Endodermal cell (in vitro differentiated cells): ENCODE data around the gene CD59. TPM values are rescaled to one million over a fixed set of nuclear protein-coding genes. Genes with fewer than 3 reads are reported as not detected.

Experiments used
- DNase-seq: peaks from one replicate; pipeline ENCODE4 v3.0.0-alpha.2; 2017
- H3K27ac ChIP-seq: 2 replicates; pipeline ENCODE4 v1.5.1; 2013; ENCODE audit warnings: mild to moderate bottlenecking, low read depth, low read length, moderate library complexity
- H3K27me3 ChIP-seq: 2 replicates; pipeline ENCODE4 v1.6.1; 2013; ENCODE audit warnings: mild to moderate bottlenecking, low read length, moderate library complexity; ENCODE audit not compliant: insufficient read depth, control insufficient read depth, poor library complexity, severe bottlenecking
- H3K36me3 ChIP-seq: 2 replicates; pipeline ENCODE4 v1.7.0; 2013; ENCODE audit warnings: mild to moderate bottlenecking, low read length, moderate library complexity; ENCODE audit not compliant: control insufficient read depth, insufficient read depth
- H3K4me1 ChIP-seq: one replicate; pipeline ENCODE4 v1.7.0; 2013; ENCODE audit warnings: low read length; ENCODE audit not compliant: control insufficient read depth, insufficient read depth
- H3K4me3 ChIP-seq: 2 replicates; pipeline ENCODE4 v1.5.1; 2013; ENCODE audit warnings: mild to moderate bottlenecking, low read length, moderate library complexity
- H3K9ac ChIP-seq: 2 replicates; pipeline ENCODE4 v1.6.1; 2013; ENCODE audit warnings: mild to moderate bottlenecking, low read length, moderate library complexity; ENCODE audit not compliant: poor library complexity, severe bottlenecking; ENCODE audit errors: extremely low read depth
- H3K9me3 ChIP-seq: 2 replicates; pipeline ENCODE4 v1.6.1; 2013; ENCODE audit warnings: mild to moderate bottlenecking, low read length, moderate library complexity; ENCODE audit not compliant: control insufficient read depth
- H3K27ac Mint-ChIP-seq: 2 replicates; pipeline ENCODE4 v1.8.0; 2020; ENCODE audit warnings: mixed read lengths
- H3K27me3 Mint-ChIP-seq: 2 replicates; pipeline ENCODE4 v1.8.0; 2021; ENCODE audit warnings: mild to moderate bottlenecking, mixed read lengths; ENCODE audit not compliant: insufficient read depth
- H3K36me3 Mint-ChIP-seq: 2 replicates; pipeline ENCODE4 v1.8.0; 2020; ENCODE audit warnings: low read depth, mixed read lengths
- H3K4me1 Mint-ChIP-seq: 2 replicates; pipeline ENCODE4 v1.8.0; 2020; ENCODE audit warnings: mixed read lengths
- H3K4me3 Mint-ChIP-seq: 2 replicates; pipeline ENCODE4 v1.8.0; 2020; ENCODE audit warnings: mild to moderate bottlenecking, moderate library complexity, mixed read lengths
- H3K9me3 Mint-ChIP-seq: 2 replicates; pipeline ENCODE4 v1.8.0; 2020; ENCODE audit warnings: mild to moderate bottlenecking, mixed read lengths
- CTCF ChIP-seq: fragments of 200-600 bp; sonication (generic); conservative IDR thresholded peaks from 2 replicates; pipeline ENCODE4 v1.5.0; 2021; ENCODE audit warnings: antibody characterized with exemption, mild to moderate bottlenecking
- WGBS, 2 experiments: methylation state at CpG; one replicate each; pipeline versions ENCODE4 v1.1.5 to v1.1.7; 2013; ENCODE audit warnings: missing lambda C conversion rate in 2 of 2, mixed read lengths in 1 of 2; ENCODE audit not compliant: insufficient coverage in 1 of 2, insufficient read length in 1 of 2; 5-methylcytosine and 5-hydroxymethylcytosine counted together
- total RNA-seq, 2 donors: library from RNA; stranded (reverse); fragmentation: NEBNext Ultra II Directional in 1 of 2; extraction: Animal tissue kit (Norgen Biotek cat#: 25700) in 1 of 2; gene quantifications; 2 replicates in 1 of 2; 3 replicates in 1 of 2; pipeline ENCODE4 v1.2.1, GENCODE V29; 2021

The CD59 gene
- total RNA-seq, 2 donors from 2014 or later, result 111 to 142 TPM

GRCh38 chr11:33668951-33669596 is 67.1 kb downstream of the CD59 start:
- H3K9me3 Mint-ChIP-seq, result no peaks in the 10 kb centered on the region
- no peaks in the 10 kb centered on the region for H3K36me3 ChIP-seq
- peak overlapping the region; percentile 72 for H3K27ac ChIP-seq
- H3K4me1 Mint-ChIP-seq, result no peaks in the 10 kb centered on the region
- H3K4me3 Mint-ChIP-seq, result no peak overlapping the region
- H3K27me3 Mint-ChIP-seq, result peaks cover 9% of the 10 kb centered on the region
- H3K4me3 ChIP-seq, result no peak overlapping the region
- 89 to 93% methylated on average over 3 to 6 of the region's 6 CpGs for WGBS, 2 experiments
- no peaks in the 10 kb centered on the region for H3K4me1 ChIP-seq
- no peaks in the 10 kb centered on the region for H3K9me3 ChIP-seq
- no peak for TF ChIP-seq CTCF
- no peak for DNase-seq
- peaks cover 1% of the 10 kb centered on the region for H3K36me3 Mint-ChIP-seq
- H3K9ac ChIP-seq, result no peak overlapping the region
- H3K27me3 ChIP-seq, result no peaks in the 10 kb centered on the region
- no peak overlapping the region for H3K27ac Mint-ChIP-seq

- no peak overlapping the region for H3K9ac ChIP-seq
- 80 to 91% methylated on average over 6 of the region's 6 CpGs for WGBS, 2 experiments
- TF ChIP-seq CTCF, result no peak
- peak overlapping the region; percentile 72 for H3K27ac ChIP-seq
- H3K4me3 ChIP-seq, result no peak overlapping the region
- no peaks in the 10 kb centered on the region for H3K27me3 ChIP-seq
- no peaks in the 10 kb centered on the region for H3K4me1 ChIP-seq
- H3K4me3 Mint-ChIP-seq, result no peak overlapping the region
- no peaks in the 10 kb centered on the region for H3K9me3 Mint-ChIP-seq
- DNase-seq, result no peak
- H3K27me3 Mint-ChIP-seq, result peaks cover 14% of the 10 kb centered on the region
- no peaks in the 10 kb centered on the region for H3K9me3 ChIP-seq
- no peaks in the 10 kb centered on the region for H3K36me3 ChIP-seq
- H3K36me3 Mint-ChIP-seq, result peaks cover 1% of the 10 kb centered on the region
- no peaks in the 10 kb centered on the region for H3K4me1 Mint-ChIP-seq
- H3K27ac Mint-ChIP-seq, result no peak overlapping the region
These were observed 67.8 kb downstream of the CD59 start for GRCh38 chr11:33668468-33668825.

- H3K27me3 ChIP-seq, result no peaks in the 10 kb centered on the region
- Mint-ChIP-seq H3K9me3 (no peaks in the 10 kb centered on the region), H3K27ac (no peak overlapping the region), H3K4me3 (no peak overlapping the region), H3K36me3 (peaks cover 1% of the 10 kb centered on the region), H3K27me3 (peaks cover 18% of the 10 kb centered on the region), H3K4me1 (peaks cover under 1% of the 10 kb centered on the region)
- peak overlapping the region; percentile 72 for H3K27ac ChIP-seq
- no peaks in the 10 kb centered on the region for H3K36me3 ChIP-seq
- WGBS, 2 experiments, result 91% methylated on average over 13 to 18 of the region's 18 CpGs
- DNase-seq, result no peak
- no peak overlapping the region for H3K4me3 ChIP-seq
- no peaks in the 10 kb centered on the region for H3K9me3 ChIP-seq
- TF ChIP-seq CTCF, result no peak
- no peaks in the 10 kb centered on the region for H3K4me1 ChIP-seq
- no peak overlapping the region for H3K9ac ChIP-seq
These were observed 68.3 kb downstream of the CD59 start for GRCh38 chr11:33667819-33668467.
